Panc1 (cell line): ENCODE results near the gene KCNQ1.

Source experiments
- CTCF ChIP-seq: fragments of 450-650 bp; IDR thresholded peaks from 2 replicates; pipeline ENCODE4 v1.5.1; 2017; ENCODE audit warnings: mild to moderate bottlenecking
- POLR2AphosphoS5 ChIP-seq: IDR thresholded peaks from 2 replicates; pipeline ENCODE4 v1.6.1; 2012; ENCODE audit warnings: mild to moderate bottlenecking, low read depth, low read length, moderate library complexity
- REST ChIP-seq, 2 experiments: IDR thresholded peaks; 2 replicates each; pipeline ENCODE4 v1.6.1; 2011 to 2012; ENCODE audit warnings: low read depth in 2 of 2, control low read depth in 1 of 2, low read length in 1 of 2, mild to moderate bottlenecking in 1 of 2, moderate library complexity in 1 of 2; ENCODE audit not compliant: insufficient read depth in 1 of 2
- SIN3A ChIP-seq: IDR thresholded peaks from 2 replicates; pipeline ENCODE4 v1.6.1; 2012; ENCODE audit warnings: low read depth, mild to moderate bottlenecking, low read length, moderate library complexity, borderline replicate concordance; ENCODE audit not compliant: insufficient read depth
- TCF7L2 ChIP-seq: IDR thresholded peaks from 2 replicates; pipeline ENCODE4 v1.6.1; 2011; ENCODE audit warnings: mild to moderate bottlenecking, low read depth, low read length, inconsistent platforms

GRCh38 chr11:2889362-2890273 lies 444.8 kb downstream of the KCNQ1 start:
- TF ChIP-seq CTCF (no peak), REST (IDR thresholded peaks at IDR 0.05; ENCODE audit: insufficient read depth in 1 of 2, low read depth in 2 of 2, low read length in 1 of 2) (no peak), POLR2AphosphoS5 (no peak), TCF7L2 (no peak), SIN3A (no peak)
